H54 (cell line): ENCODE data around the gene KDM4D.
"Not testable (repeated sequence)": the region's sequence is repeated elsewhere in the genome, so short reads cannot be mapped to it uniquely, and the experiment has no call there.

Source experiments
- DNase-seq: peaks from one replicate; pipeline ENCODE4 v3.0.0; 2011; ENCODE audit warnings: low spot score, mixed read lengths; ENCODE audit not compliant: insufficient read length
- FAIRE-seq: peaks from 3 replicates; lab custom pipeline; 2011; peaks lifted over from hg19 to GRCh38; lab: Jason Lieb, UNC
- POLR2A ChIP-seq: IDR thresholded peaks from 2 replicates; pipeline ENCODE4 v1.6.1; 2011; ENCODE audit warnings: low read depth, mild to moderate bottlenecking, low read length

The KDM4D gene

DNA sequence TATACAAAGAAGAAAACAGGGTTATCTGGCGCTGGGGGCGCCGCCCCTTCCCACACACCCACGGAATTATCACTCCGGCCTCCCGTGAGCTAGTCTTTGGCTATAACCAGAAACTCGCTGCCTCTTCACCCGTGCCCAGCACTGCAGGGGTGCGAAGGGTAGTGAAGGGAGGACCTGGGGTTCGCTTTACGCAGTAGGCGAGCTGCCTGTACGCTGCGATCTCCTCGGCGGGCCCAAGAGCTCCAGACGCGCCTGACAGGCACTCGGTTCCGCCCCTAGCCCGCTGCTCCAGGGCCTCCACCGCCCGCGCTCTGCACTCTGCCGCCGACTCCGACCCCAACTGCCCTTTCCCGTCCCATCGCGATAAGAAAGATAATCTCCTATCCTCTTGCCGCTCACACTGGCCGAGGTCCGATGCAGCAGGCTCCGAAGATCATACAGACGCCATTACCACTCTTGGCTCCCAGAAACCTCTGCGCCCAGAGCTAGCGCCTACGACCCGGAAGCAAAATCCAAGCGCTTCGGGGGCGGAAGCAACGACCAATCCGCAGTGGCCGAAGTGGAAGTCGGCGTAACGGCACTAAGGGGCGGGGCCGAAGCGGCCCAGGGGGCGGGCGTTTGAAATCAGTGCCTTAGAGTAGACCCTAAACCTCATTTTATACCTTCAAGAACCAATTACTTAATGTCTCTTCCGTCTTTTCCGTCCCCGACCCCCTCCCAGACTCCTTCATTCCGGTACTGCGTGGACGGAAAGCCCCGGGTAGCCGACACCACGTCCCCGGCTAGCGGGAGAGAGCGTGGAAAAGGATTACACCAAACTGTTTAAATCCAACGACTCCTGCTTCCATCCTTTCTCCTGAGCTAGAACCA is at the start of gene KDM4D, which contains the start of gene CWC15:
Gene KDM4D, plus strand, starts transcription at position 611 of the 870 bp plus-strand sequence. CDS start 23,664 bp downstream, outside the sequence.
Gene CWC15, minus strand, starts transcription at position 458 of the 870 bp plus-strand sequence. CDS start 1,371 bp downstream, outside the sequence.
- peak; percentile 70 for DNase-seq
- FAIRE-seq: peak; percentile 93
- peak; percentile 64 for TF ChIP-seq POLR2A

DNA sequence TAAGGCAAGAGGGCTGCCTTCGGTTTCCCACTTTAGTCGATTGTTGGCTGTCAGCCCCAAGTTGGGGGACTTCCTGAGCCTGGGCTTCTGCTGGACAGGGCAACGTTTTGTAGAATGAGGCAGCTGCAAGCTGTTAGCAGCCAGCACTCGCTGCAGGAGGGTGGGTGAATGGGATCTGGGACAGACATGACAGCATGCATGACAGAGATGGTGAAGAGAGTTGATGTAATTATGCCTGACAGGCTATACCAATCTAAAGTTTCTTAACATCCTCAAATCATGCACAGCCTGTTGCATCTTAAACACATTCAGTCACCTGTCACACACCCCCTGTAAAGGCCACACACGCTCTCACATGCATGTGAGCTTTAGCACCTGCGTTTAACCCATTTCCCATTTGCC is 49.3 kb upstream of the KDM4D start:
- DNase-seq (no peak), FAIRE-seq (no peak)
- no peak for TF ChIP-seq POLR2A

DNA sequence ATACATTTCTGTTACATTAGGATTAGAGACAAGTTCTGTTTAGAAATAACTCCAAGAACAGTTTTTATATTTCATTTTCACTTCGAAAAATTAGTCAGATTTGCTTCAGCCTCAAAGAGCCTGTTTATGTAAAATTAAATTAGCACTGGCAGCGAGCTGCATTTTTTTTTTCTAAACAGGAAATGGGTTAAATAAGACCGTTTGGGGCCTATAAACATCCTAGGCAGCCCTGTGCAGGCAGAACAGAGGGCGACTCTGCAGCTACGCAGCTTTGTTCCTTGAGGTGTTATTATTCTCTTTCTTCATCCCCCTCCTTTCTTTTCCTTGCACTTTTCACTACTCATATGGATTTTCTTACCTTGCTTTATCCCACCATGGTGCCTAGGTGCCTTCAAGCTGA is 48.9 kb upstream of the KDM4D start:
- no peak for DNase-seq
- no peak for TF ChIP-seq POLR2A
- no peak for FAIRE-seq

GRCh38 chr11:94925422-94926270 is 47.9 kb upstream of the KDM4D start:
- DNase-seq (no peak), FAIRE-seq (no peak)
- no peak for TF ChIP-seq POLR2A

GRCh38 chr11:94926271-94926625 is 47.3 kb upstream of the KDM4D start:
- DNase-seq (no peak), FAIRE-seq (no peak)
- no peak for TF ChIP-seq POLR2A

DNA sequence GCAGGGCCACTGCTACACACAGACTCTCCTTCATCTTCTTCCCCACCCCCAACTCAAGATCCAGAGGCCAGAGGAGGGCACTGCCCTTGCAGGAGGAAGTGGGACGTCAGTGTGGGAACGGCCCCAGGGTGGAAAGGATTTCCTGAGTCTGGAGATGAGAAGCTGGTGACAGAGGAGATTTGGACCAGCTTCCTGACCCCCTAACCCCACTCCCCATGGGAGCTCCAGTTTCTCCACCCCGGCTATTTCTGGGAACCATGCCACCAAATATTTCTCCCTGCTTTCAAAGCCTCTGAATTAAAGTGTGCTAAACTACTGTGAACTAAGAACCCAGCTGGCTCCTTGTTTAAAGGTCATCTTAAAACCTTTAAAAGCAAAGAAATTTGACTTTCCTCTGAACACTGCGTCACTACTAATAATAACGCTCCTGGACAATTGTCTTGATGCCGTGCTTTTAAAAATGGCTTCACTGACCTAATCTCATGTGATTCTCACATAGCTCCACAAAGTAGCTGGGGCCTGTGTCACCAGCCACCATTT is 46.7 kb upstream of the KDM4D start:
- no peak for TF ChIP-seq POLR2A
- DNase-seq: peak; percentile 51
- peak; percentile 15 for FAIRE-seq

GRCh38 chr11:94928117-94928990 is 45.2 kb upstream of the KDM4D start:
- DNase-seq (no peak), FAIRE-seq (no peak)
- no peak for TF ChIP-seq POLR2A

- not testable (repeated sequence) for DNase-seq
Measured at GRCh38 chr11:94932072-94932471, 41.4 kb upstream of the KDM4D start.

GRCh38 chr11:94932503-94932902 is 41.0 kb upstream of the KDM4D start:
- TF ChIP-seq POLR2A: no peak
- FAIRE-seq (no peak), DNase-seq (no peak)

More at GRCh38 chr11:94932072-94932471, 41.4 kb upstream of the KDM4D start:
- not testable (repeated sequence) for FAIRE-seq

DNA sequence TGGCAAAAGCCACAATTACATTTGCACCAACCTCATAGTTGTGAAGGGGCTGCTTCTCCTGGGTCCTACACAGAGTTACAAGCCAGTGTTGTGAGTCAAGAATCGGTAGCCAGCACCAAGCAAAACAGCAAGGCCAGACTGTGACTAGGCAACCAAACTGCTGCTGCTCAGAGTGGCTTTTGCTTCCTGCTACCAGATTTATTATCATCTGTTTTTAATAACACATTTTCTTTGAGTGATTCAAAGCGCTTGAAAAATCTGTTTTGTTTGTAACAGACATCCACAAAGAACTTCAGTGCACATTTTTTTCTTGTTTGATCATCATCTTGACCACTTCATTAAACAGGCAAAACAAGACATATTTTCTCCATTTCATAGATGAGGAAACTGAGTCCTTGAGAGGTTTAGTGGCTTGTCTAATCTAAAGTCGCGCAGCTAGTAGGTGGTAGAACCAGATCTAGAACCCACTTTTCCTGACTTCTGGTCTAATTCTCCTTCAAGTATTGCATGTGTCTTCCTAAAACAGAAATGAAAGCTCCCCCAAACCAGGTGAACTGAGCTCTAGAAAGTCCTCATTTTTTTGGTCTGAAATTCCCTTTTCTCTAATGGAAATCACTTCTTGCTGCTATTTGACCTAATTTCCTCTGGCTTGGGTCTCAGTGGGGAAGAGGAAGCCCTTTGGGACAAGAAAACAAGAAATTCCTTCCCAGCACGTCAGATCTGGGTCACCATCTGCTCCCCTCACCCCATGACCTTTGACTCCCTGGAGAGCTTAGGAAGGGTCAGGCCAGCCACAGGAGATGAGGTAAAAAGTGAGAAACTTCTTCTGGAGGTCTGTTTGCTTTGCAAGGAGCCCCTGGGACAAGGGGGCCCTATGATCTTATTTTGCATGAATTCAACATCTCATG is 40.0 kb upstream of the KDM4D start:
- DNase-seq (peak; percentile 42), FAIRE-seq (peak; percentile 15)
- no peak for TF ChIP-seq POLR2A

- no peak for TF ChIP-seq POLR2A
- no peak for DNase-seq
- no peak for FAIRE-seq
Measured at GRCh38 chr11:94934362-94934761, 39.1 kb upstream of the KDM4D start.

DNA sequence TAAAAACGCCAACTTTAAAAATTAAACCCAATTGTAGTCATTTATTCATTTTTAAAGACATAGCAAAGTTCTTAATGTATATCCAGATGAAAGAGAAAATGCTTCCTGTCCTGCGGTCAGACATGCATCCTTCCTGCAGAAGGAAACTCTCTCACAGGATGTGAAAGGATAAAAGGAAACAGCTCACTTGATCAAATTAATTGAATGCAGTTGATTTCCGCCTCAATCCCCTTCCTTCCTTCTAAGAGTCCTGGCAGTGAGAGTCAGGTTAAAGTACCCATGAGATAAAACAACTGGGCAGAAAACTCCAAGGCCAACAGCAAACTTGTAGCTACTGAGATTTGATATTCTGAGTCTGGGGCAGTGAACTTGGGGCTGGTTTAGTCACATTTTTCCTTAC is 38.7 kb upstream of the KDM4D start:
- DNase-seq: no peak
- TF ChIP-seq POLR2A: no peak
- no peak for FAIRE-seq
